ENCODE results near the gene GLDN. TPM values are rescaled to one million over a fixed set of nuclear protein-coding genes. Genes with fewer than 3 reads are reported as not detected.

Gene GLDN
- total and polyA plus RNA-seq, 2 of the 8 experiments (the other 6 are each of a cell fraction or from before 2014, with no cell fraction given), result 0.24 to 0.50 TPM

DNA sequence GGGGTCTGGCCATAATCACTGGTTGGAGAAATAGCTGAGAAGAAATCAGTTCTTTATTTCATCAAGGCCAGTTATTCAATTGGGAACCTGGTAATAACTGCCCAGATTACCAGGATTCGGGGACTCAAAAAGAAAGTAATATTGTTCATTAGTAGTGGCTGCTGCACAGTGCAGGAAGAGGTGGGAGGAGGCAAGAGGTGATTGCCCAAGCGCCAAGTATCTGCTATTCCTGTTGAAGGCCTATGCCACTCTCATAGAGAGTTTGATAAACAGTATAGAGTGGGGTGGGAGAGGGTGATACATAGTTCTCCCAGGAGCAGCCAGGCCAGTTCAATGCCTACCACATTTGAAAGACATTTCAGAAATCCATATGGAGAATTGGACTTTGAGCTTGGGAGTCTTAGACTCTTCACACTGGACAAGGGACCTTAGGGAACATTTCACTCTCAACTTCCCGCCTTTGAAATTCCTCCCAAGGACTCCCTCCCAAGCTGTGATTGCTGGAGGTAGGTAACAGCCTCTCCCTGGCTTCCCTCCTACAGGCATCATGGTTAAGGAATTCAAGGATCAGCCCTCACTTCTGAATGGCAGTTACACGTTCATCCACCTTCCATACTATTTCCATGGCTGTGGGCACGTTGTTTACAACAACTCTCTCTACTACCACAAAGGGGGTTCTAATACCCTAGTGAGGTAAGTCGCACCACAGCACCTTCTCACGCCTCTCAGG is 59.8 kb downstream of the GLDN start:
- Histone ChIP-seq H3K56ac (replicated peaks; ENCODE audit: insufficient read length, low read depth, low read length) (no peak overlapping the region), H3K27ac (ENCODE audit: low read depth, low read length) (no peak overlapping the region), H3K4ac (replicated peaks; ENCODE audit: insufficient read length, low read depth, low read length) (no peak overlapping the region), H4K5ac (ENCODE audit: insufficient read length, low read depth, low read length) (no peak overlapping the region), H3K4me1 (replicated peaks in 1 of 4; ENCODE audit: control insufficient read depth in 3 of 4, insufficient read depth in 4 of 4, low read length in 3 of 4) (peaks cover 0 to 8% (median 0%) of the 10 kb centered on the region in 4 experiments; a peak in 2 of 7 replicates), H2AFZ (ENCODE audit: low read length) (no peak overlapping the region), H2BK20ac (ENCODE audit: low read length) (no peak overlapping the region), H4K8ac (ENCODE audit: extremely low read depth, insufficient read depth, low read length) (no peak overlapping the region), H2BK15ac (ENCODE audit: low read length) (no peak overlapping the region), H3K27me3 (replicated peaks in 1 of 4; ENCODE audit: control insufficient read depth in 3 of 4, extremely low read depth in 1 of 4, insufficient read depth in 3 of 4, low read length in 3 of 4) (no peaks in the 10 kb centered on the region), H2BK5ac (ENCODE audit: low read depth, low read length) (no peak overlapping the region), H3K23me2 (ENCODE audit: low read depth, low read length) (no peaks in the 10 kb centered on the region; the same call in 1 of the 2 replicates), H3K79me1 (ENCODE audit: low read depth, low read length) (no peaks in the 10 kb centered on the region), H3K9ac (replicated peaks in 1 of 4; ENCODE audit: extremely low read depth in 1 of 4, low read depth in 3 of 4, low read length in 3 of 4) (no peak overlapping the region), H3K14ac (ENCODE audit: insufficient read length) (no peak overlapping the region), H3K9me3 (ENCODE audit: insufficient read depth in 2 of 2, low read depth in 1 of 2, low read length in 1 of 2) (no peaks in the 10 kb centered on the region), H3K23ac (ENCODE audit: insufficient read length) (no peak overlapping the region), H2BK12ac (ENCODE audit: low read depth, low read length) (no peak overlapping the region), H3K18ac (ENCODE audit: extremely low read depth, low read length) (no peak overlapping the region), H3K4me2 (ENCODE audit: insufficient read depth in 1 of 2, low read depth in 2 of 2, low read length in 2 of 2) (no peak overlapping the region), H3K36me3 (ENCODE audit: control insufficient read depth in 2 of 4, insufficient read depth in 4 of 4, low read length in 3 of 4) (no peaks in the 10 kb centered on the region), H4K20me1 (replicated peaks in 1 of 2; ENCODE audit: control insufficient read depth in 1 of 2, insufficient read depth in 2 of 2, low read length in 2 of 2) (no peaks in the 10 kb centered on the region), H3K4me3 (ENCODE audit: extremely low read depth in 1 of 4, insufficient read depth in 2 of 4, low read depth in 3 of 4, low read length in 4 of 4) (no peak overlapping the region), H3K79me2 (ENCODE audit: control insufficient read depth in 1 of 2, insufficient read depth in 2 of 2, low read length in 2 of 2) (no peaks in the 10 kb centered on the region), H2AK5ac (ENCODE audit: low read depth, low read length) (no peak overlapping the region), H2BK120ac (replicated peaks; ENCODE audit: low read depth, low read length) (no peak overlapping the region), H4K91ac (replicated peaks; ENCODE audit: insufficient read length, low read length) (no peak overlapping the region)
- WGBS, 2 experiments (ENCODE audit: extremely low coverage in 1 of 2, insufficient coverage in 1 of 2, insufficient read length in 1 of 2, insufficient replicate concordance in 2 of 2, low coverage in 1 of 2, low lambda C conversion rate in 2 of 2, missing lambda C conversion rate in 1 of 2), result 81% methylated on average over 7 of the region's 7 CpGs; no CpG with 5 or more reads in 1 of the 2 experiments
- DNase-seq (ENCODE audit: low read depth in 1 of 2, low spot score in 2 of 2) (no peak), FAIRE-seq (no peak)
- POLR2A ChIA-PET (ENCODE audit: partially characterized antibody), result interaction anchor here (1.2 kb wide), 1 partner anchor 59 kb away, joined by 3 read pairs; no protein-coding TSS in a partner anchor
- CTCF ChIA-PET (ENCODE audit: partially characterized antibody), result interaction anchor here (0.6 to 7.4 kb wide), 48 partner anchors 8 to 737 kb away, joined by 3 to 94 read pairs (median 4); no protein-coding TSS in a partner anchor
- TF ChIP-seq POU5F1 (IDR thresholded peaks at IDR 0.05; ENCODE audit: low read depth, low read length), result no peak
- no peak for TF ChIP-seq TEAD4 (IDR thresholded peaks at IDR 0.05; ENCODE audit: low read depth, low read length)
- TF ChIP-seq, protein P1, sequence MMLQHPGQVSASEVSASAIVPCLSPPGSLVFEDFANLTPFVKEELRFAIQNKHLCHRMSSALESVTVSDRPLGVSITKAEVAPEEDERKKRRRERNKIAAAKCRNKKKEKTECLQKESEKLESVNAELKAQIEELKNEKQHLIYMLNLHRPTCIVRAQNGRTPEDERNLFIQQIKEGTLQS (IDR thresholded peaks at IDR 0.05; ENCODE audit: insufficient read depth, low read depth, low read length), result no peak
- no peak for TF ChIP-seq SIX5 (IDR thresholded peaks at IDR 0.05; ENCODE audit: low read depth, low read length)
- no peak for TF ChIP-seq TCF12 (IDR thresholded peaks at IDR 0.05; ENCODE audit: low read depth, low read length)
- TF ChIP-seq TAF1 (IDR thresholded peaks at IDR 0.05; ENCODE audit: low read depth, low read length), result no peak
- no peak for TF ChIP-seq CREB1 (IDR thresholded peaks at IDR 0.05)
- no peak for TF ChIP-seq TAF7 (optimal IDR thresholded peaks at IDR 0.05; ENCODE audit: borderline replicate concordance, low read depth, low read length)
- TF ChIP-seq NANOG (IDR thresholded peaks at IDR 0.05; ENCODE audit: insufficient read depth, low read depth, low read length, poor library complexity, severe bottlenecking), result no peak
- TF ChIP-seq SP2 (IDR thresholded peaks at IDR 0.05; ENCODE audit: low read length), result no peak
- no peak for TF ChIP-seq YY1 (IDR thresholded peaks at IDR 0.05; ENCODE audit: low read depth, low read length)
